Liver (tissue), 9 donors: ENCODE data around the gene UBE2F. TPM values are rescaled to one million over a fixed set of nuclear protein-coding genes. Genes with fewer than 3 reads are reported as not detected.

Experiments
- DNase-seq: peaks from one replicate; pipeline ENCODE4 v3.0.0-alpha.2; 2017; ENCODE audit warnings: low spot score
- H3K27ac ChIP-seq, 2 donors: one replicate each; pipeline ENCODE4 v1.7.0; 2013; ENCODE audit warnings: inconsistent platforms in 2 of 2, low read length in 2 of 2, control low read depth in 1 of 2, low read depth in 1 of 2, mild to moderate bottlenecking in 1 of 2
- H3K27me3 ChIP-seq, 4 donors: one replicate each; pipeline versions ENCODE4 v1.6.1 to v1.7.0; 2013; ENCODE audit warnings: low read length in 3 of 4, inconsistent platforms in 1 of 4, mild to moderate bottlenecking in 1 of 4, moderate library complexity in 1 of 4; ENCODE audit not compliant: control insufficient read depth in 4 of 4, insufficient read depth in 4 of 4
- H3K36me3 ChIP-seq, 4 donors: one replicate each; pipeline versions ENCODE4 v1.6.1 to v1.7.0; 2013; ENCODE audit warnings: low read length in 3 of 4, mild to moderate bottlenecking in 3 of 4, low read depth in 1 of 4, moderate library complexity in 1 of 4; ENCODE audit not compliant: control insufficient read depth in 4 of 4, insufficient read depth in 3 of 4
- H3K4me1 ChIP-seq, 4 donors: one replicate each; pipeline versions ENCODE4 v1.6.1 to v1.7.0; 2013; ENCODE audit warnings: low read length in 3 of 4, mild to moderate bottlenecking in 3 of 4, moderate library complexity in 1 of 4; ENCODE audit not compliant: control insufficient read depth in 4 of 4, insufficient read depth in 4 of 4
- H3K4me3 ChIP-seq, 3 donors: one replicate each; pipeline versions ENCODE4 v1.6.1 to v1.7.0; 2013; ENCODE audit warnings: low read length in 3 of 3, control low read depth in 1 of 3, low read depth in 1 of 3, mild to moderate bottlenecking in 1 of 3
- H3K9ac ChIP-seq, 2 donors: one replicate each; pipeline ENCODE4 v1.7.0; 2013; ENCODE audit warnings: low read length in 2 of 2, mild to moderate bottlenecking in 2 of 2, moderate library complexity in 2 of 2, control low read depth in 1 of 2, low read depth in 1 of 2
- H3K9me3 ChIP-seq, 4 donors: one replicate each; pipeline versions ENCODE4 v1.6.1 to v1.7.0; 2013; ENCODE audit warnings: low read length in 3 of 4; ENCODE audit not compliant: control insufficient read depth in 4 of 4
- ATF3 ChIP-seq: IDR thresholded peaks from 2 replicates; pipeline ENCODE4 v1.6.1; 2016; ENCODE audit warnings: antibody characterized with exemption
- CTCF ChIP-seq: fragments of 150-350 bp; IDR thresholded peaks from 2 replicates; pipeline ENCODE4 v1.5.1; 2017; ENCODE audit warnings: improper control_type of control experiment, low read depth, low read length; ENCODE audit not compliant: missing input control
- EGR1 ChIP-seq, 2 donors: IDR thresholded peaks; 2 replicates each; pipeline ENCODE4 v1.6.1; 2016 to 2018; ENCODE audit warnings: antibody characterized with exemption in 2 of 2, low read depth in 2 of 2
- FOXA1 ChIP-seq: IDR thresholded peaks from 2 replicates; pipeline ENCODE4 v1.6.1; 2016; ENCODE audit warnings: antibody characterized with exemption
- FOXA2 ChIP-seq: IDR thresholded peaks from 2 replicates; pipeline ENCODE4 v1.6.1; 2016; ENCODE audit warnings: antibody characterized with exemption
- GABPA ChIP-seq, 2 donors: IDR thresholded peaks in 1 of 2; conservative IDR thresholded peaks in 1 of 2; 2 replicates each; pipeline ENCODE4 v1.6.1; 2016; ENCODE audit warnings: antibody characterized with exemption in 2 of 2, mild to moderate bottlenecking in 1 of 2, moderate library complexity in 1 of 2
- HNF4G ChIP-seq: IDR thresholded peaks from 2 replicates; pipeline ENCODE4 v1.6.1; 2016; ENCODE audit warnings: antibody characterized with exemption
- JUND ChIP-seq, 2 donors: IDR thresholded peaks; 2 replicates each; pipeline ENCODE4 v1.6.1; 2016; ENCODE audit warnings: antibody characterized with exemption in 2 of 2
- REST ChIP-seq: IDR thresholded peaks from 2 replicates; pipeline ENCODE4 v1.6.1; 2016; ENCODE audit warnings: antibody characterized with exemption, mild to moderate bottlenecking
- TAF1 ChIP-seq: conservative IDR thresholded peaks from 2 replicates; pipeline ENCODE4 v1.6.1; 2016; ENCODE audit warnings: antibody characterized with exemption, mild to moderate bottlenecking
- YY1 ChIP-seq: IDR thresholded peaks from 2 replicates; pipeline ENCODE4 v1.6.1; 2016; ENCODE audit warnings: antibody characterized with exemption, mild to moderate bottlenecking
- ZBTB33 ChIP-seq: IDR thresholded peaks from 2 replicates; pipeline ENCODE4 v1.6.1; 2016; ENCODE audit warnings: antibody characterized with exemption
- WGBS: extraction: QIAGEN DNeasy Blood & Tissue Kit; methylation state at CpG from one replicate; pipeline ENCODE4 v1.1.7; 2013; 5-methylcytosine and 5-hydroxymethylcytosine counted together
- polyA plus RNA-seq, 2 donors: library from polyadenylated mRNA; stranded (reverse) in 1 of 2; unstranded in 1 of 2; fragments of 200-250 nt in 1 of 2; fragments of >200 nt in 1 of 2; fragmentation: Nextera tagmentation in 1 of 2; extraction: Ambion mirVana in 1 of 2; gene quantifications; one replicate each; pipeline versions ENCODE4 v1.2.1 to v1.2.3, GENCODE V29; 2013 to 2015
- total RNA-seq, 2 donors: library from RNA; depleted of rRNA; stranded (reverse); fragments of >200 nt; gene quantifications; one replicate each; pipeline ENCODE4 v1.2.3, GENCODE V29; 2014
- donor health status: healthy.
- donor health status: healthy.
- donor health status: healthy.
- donor health status: healthy.
- donor health status: healthy.

UBE2F gene
- total and polyA plus RNA-seq, 4 donors = 30.5 to 55.3 (median 32.1) TPM

GRCh38 chr2:237929979-237930378 is 36.8 kb upstream of the UBE2F start:
- 90% methylated on average over 9 of the region's 9 CpGs for WGBS
- Histone ChIP-seq H3K27ac (no peak overlapping the region), H3K9me3 (peaks cover 0 to 10% (median 4%) of the 10 kb centered on the region in 4 donors), H3K4me3 (no peak overlapping the region), H3K36me3 (no peaks in the 10 kb centered on the region), H3K9ac (no peak overlapping the region), H3K27me3 (no peaks in the 10 kb centered on the region), H3K4me1 (no peaks in the 10 kb centered on the region)
- no peak for DNase-seq
- TF ChIP-seq CTCF (no peak), FOXA2 (no peak), TAF1 (no peak), FOXA1 (no peak), EGR1 (IDR thresholded peaks at IDR 0.05; ENCODE audit: low read depth in 2 of 2) (no peak), REST (no peak), ATF3 (no peak)

- no peak for DNase-seq
- peaks cover 0 to 10% (median 4%) of the 10 kb centered on the region in 4 donors for H3K9me3 ChIP-seq
- H3K36me3 ChIP-seq = no peaks in the 10 kb centered on the region
- H3K27ac ChIP-seq = no peak overlapping the region
- H3K9ac ChIP-seq = no peak overlapping the region
- no peak overlapping the region for H3K4me3 ChIP-seq
- no peak for TF ChIP-seq FOXA2
- no peak for TF ChIP-seq HNF4G
- TF ChIP-seq YY1 = no peak
- TF ChIP-seq GABPA (IDR thresholded peaks at IDR 0.05 in 1 of 2, conservative IDR thresholded peaks at IDR 0.05 in 1 of 2) = no peak
- TF ChIP-seq ZBTB33 = no peak
- no peak for TF ChIP-seq JUND (IDR thresholded peaks at IDR 0.05)
- WGBS = 78% methylated on average over 9 of the region's 9 CpGs
- no peaks in the 10 kb centered on the region for H3K27me3 ChIP-seq
- H3K4me1 ChIP-seq = no peaks in the 10 kb centered on the region
Measured at GRCh38 chr2:237931205-237931721, 35.6 kb upstream of the UBE2F start.
